ENCODE data around the gene SLC25A6. TPM values are rescaled to one million over a fixed set of nuclear protein-coding genes. Genes with fewer than 3 reads are reported as not detected.

SLC25A6 gene
- polyA plus RNA-seq, 1 donor (not counting 4 experiments of a cell fraction or from before 2014, with no cell fraction given) = 179 TPM

DNA sequence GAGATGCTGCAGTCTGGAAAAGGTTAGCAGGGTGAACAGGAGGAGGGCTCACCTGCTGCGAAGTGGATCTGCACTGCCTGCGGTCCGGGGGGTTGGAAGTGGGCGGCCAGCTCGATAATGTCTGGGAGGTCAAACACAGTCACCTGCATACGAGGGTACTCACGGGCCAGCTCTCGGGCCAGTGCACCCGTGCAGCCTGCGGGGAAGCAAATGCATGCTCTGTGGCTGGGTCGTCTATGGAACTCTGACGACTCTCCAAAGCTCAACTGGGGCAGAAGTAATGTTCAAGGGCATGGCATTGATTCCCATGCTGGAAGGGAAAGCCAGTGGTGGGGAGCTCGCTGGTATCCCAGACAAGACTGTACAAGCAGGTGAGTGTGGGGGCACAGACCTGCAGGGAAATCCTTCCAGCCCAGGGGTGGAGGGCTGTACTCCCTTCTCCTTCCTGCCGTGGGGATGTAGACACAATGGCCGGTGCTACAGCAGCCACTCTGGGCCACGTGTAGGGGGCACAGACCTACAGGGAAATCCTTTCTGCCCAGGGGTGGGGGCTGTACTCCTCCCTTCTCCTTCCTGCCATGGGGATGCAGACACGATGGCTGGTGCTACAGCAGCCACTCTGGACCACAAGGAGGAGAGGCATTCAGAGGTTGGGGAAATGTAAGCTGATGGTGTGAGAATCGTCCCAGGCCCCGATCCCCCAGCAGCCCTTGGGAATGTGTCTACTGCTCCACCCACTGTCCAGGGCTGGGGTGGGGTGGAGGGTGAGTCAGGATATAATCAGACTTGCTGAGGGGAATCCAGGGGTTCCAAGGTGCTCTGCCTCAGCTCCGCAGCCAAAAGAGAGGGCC is 26.2 kb upstream of the SLC25A6 start:
- H3K27me3 ChIP-seq (ENCODE audit: control insufficient read depth, extremely low read depth, insufficient read depth, low read length) = no peaks in the 10 kb centered on the region
- H3K9me3 ChIP-seq (ENCODE audit: control insufficient read depth, low read depth, low read length) = peaks cover 14% of the 10 kb centered on the region
- no peak overlapping the region for H3K27ac ChIP-seq (ENCODE audit: control insufficient read depth, insufficient read depth, low read length)
- no peaks in the 10 kb centered on the region for H4K20me1 ChIP-seq (ENCODE audit: control insufficient read depth, extremely low read depth, insufficient read depth, low read length)
- no peak for FAIRE-seq
- peaks cover 11 to 30% of the 10 kb centered on the region in 2 experiments for H3K36me3 ChIP-seq (ENCODE audit: control insufficient read depth in 2 of 2, extremely low read depth in 1 of 2, insufficient read depth in 2 of 2, low read length in 2 of 2)
- no peak for DNase-seq (ENCODE audit: low read depth, low spot score)
- H3K9ac ChIP-seq (ENCODE audit: control insufficient read depth, extremely low read depth, insufficient read depth, low read length) = no peak overlapping the region
- H3K79me2 ChIP-seq (ENCODE audit: control insufficient read depth, insufficient read depth, low read length) = no peaks in the 10 kb centered on the region
- TF ChIP-seq, protein P1, sequence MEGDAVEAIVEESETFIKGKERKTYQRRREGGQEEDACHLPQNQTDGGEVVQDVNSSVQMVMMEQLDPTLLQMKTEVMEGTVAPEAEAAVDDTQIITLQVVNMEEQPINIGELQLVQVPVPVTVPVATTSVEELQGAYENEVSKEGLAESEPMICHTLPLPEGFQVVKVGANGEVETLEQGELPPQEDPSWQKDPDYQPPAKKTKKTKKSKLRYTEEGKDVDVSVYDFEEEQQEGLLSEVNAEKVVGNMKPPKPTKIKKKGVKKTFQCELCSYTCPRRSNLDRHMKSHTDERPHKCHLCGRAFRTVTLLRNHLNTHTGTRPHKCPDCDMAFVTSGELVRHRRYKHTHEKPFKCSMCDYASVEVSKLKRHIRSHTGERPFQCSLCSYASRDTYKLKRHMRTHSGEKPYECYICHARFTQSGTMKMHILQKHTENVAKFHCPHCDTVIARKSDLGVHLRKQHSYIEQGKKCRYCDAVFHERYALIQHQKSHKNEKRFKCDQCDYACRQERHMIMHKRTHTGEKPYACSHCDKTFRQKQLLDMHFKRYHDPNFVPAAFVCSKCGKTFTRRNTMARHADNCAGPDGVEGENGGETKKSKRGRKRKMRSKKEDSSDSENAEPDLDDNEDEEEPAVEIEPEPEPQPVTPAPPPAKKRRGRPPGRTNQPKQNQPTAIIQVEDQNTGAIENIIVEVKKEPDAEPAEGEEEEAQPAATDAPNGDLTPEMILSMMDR (optimal IDR thresholded peaks at IDR 0.05 in 1 of 3, IDR thresholded peaks at IDR 0.05 in 1 of 3, conservative IDR thresholded peaks at IDR 0.05 in 1 of 3; ENCODE audit: extremely low read depth in 1 of 3, insufficient read depth in 2 of 3, low read length in 3 of 3) = no peak
- no peak for TF ChIP-seq EZH2 (IDR thresholded peaks at IDR 0.05; ENCODE audit: low read length)
- no peaks in the 10 kb centered on the region for H3K9me1 ChIP-seq (ENCODE audit: control insufficient read depth, extremely low read depth, insufficient read depth, low read length)
- dilution Hi-C loops (cut with MboI; ENCODE audit: extremely low pct_ligation_motif_present, low sequenced_read_pairs) = no loop called here
- H3K4me2 ChIP-seq (ENCODE audit: control insufficient read depth, extremely low read depth, insufficient read depth, low read depth, low read length) = no peak overlapping the region
- H3K4me3 ChIP-seq (ENCODE audit: control insufficient read depth in 2 of 3, extremely low read depth in 1 of 3, insufficient read depth in 2 of 3, low read depth in 1 of 3, low read length in 3 of 3) = no peak overlapping the region
- no peak overlapping the region for H2AFZ ChIP-seq (ENCODE audit: control insufficient read depth, low read length)
- H3K4me1 ChIP-seq (ENCODE audit: control insufficient read depth, extremely low read depth, insufficient read depth, low read length) = no peaks in the 10 kb centered on the region

DNA sequence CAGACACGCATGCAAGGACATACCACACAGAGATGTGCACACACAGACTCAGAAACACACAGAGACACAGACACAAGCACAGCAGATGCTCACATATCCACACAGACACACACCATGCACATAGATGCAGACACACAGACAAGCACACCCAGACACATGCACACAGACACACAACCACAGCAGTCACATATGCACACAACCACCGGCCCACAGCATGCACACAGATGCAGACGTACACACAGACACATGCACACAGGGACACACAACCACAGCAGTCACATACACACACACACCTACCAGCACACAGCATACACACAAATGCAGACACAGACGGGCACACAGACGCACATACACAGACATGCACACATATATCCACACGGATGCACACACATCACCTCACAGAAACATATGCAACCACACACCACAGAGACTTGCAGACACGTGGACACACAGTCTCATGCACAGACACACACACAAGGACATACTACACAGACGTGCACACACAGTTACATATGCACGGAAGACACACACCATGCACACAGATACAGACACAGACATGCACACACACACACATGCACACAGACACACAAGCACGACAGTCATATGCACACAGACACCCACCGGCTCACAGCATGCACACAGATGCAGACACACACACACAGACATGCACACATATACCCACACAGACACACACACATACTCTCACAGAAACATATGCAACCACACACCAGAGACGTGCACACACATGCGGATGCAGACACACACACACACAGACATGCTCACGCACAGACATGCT is 25.2 kb upstream of the SLC25A6 start:
- Histone ChIP-seq H3K9ac (ENCODE audit: control insufficient read depth, extremely low read depth, insufficient read depth, low read length) (no peak overlapping the region), H3K9me3 (ENCODE audit: control insufficient read depth, low read depth, low read length) (peaks cover 8% of the 10 kb centered on the region), H4K20me1 (ENCODE audit: control insufficient read depth, extremely low read depth, insufficient read depth, low read length) (no peaks in the 10 kb centered on the region), H3K9me1 (ENCODE audit: control insufficient read depth, extremely low read depth, insufficient read depth, low read length) (no peaks in the 10 kb centered on the region), H3K27ac (ENCODE audit: control insufficient read depth, insufficient read depth, low read length) (no peak overlapping the region), H3K4me2 (ENCODE audit: control insufficient read depth, extremely low read depth, insufficient read depth, low read depth, low read length) (no peak overlapping the region), H3K79me2 (ENCODE audit: control insufficient read depth, insufficient read depth, low read length) (no peaks in the 10 kb centered on the region), H3K36me3 (ENCODE audit: control insufficient read depth in 2 of 2, extremely low read depth in 1 of 2, insufficient read depth in 2 of 2, low read length in 2 of 2) (peaks cover 13 to 28% of the 10 kb centered on the region in 2 experiments), H3K4me1 (ENCODE audit: control insufficient read depth, extremely low read depth, insufficient read depth, low read length) (no peaks in the 10 kb centered on the region), H2AFZ (ENCODE audit: control insufficient read depth, low read length) (no peak overlapping the region), H3K27me3 (ENCODE audit: control insufficient read depth, extremely low read depth, insufficient read depth, low read length) (no peaks in the 10 kb centered on the region), H3K4me3 (ENCODE audit: control insufficient read depth in 2 of 3, extremely low read depth in 1 of 3, insufficient read depth in 2 of 3, low read depth in 1 of 3, low read length in 3 of 3) (no peak overlapping the region)
- no peak for FAIRE-seq
- dilution Hi-C loops (cut with MboI; ENCODE audit: extremely low pct_ligation_motif_present, low sequenced_read_pairs) = no loop called here
- TF ChIP-seq, protein P1 (optimal IDR thresholded peaks at IDR 0.05 in 1 of 3, IDR thresholded peaks at IDR 0.05 in 1 of 3, conservative IDR thresholded peaks at IDR 0.05 in 1 of 3; ENCODE audit: extremely low read depth in 1 of 3, insufficient read depth in 2 of 3, low read length in 3 of 3) = no peak
- TF ChIP-seq EZH2 (IDR thresholded peaks at IDR 0.05; ENCODE audit: low read length) = no peak
- DNase-seq (ENCODE audit: low read depth, low spot score) = no peak

All from keratinocyte (primary cell).